ENCODE data around the gene TAB2.

DNA sequence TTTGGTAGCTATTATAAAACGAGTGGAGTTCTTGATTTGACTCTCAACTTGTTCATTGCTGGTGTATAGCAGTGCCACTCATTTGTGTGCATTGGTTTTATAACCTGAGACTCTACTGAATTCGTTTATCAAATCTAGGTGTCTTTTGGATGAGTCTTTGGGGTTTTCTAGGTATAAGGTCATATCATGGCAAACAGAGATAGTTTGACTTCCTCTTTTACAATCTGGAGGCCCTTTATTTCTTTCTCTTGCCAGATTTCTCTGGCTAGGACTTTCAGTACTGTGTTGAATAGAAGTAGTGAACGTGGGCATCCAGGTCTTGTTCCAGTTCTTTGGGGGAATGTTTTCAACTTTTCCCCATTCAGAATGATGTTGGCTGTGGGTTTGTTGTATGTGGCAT, 121.3 kb downstream of the TAB2 start:
- TF ChIP-seq, protein P1, sequence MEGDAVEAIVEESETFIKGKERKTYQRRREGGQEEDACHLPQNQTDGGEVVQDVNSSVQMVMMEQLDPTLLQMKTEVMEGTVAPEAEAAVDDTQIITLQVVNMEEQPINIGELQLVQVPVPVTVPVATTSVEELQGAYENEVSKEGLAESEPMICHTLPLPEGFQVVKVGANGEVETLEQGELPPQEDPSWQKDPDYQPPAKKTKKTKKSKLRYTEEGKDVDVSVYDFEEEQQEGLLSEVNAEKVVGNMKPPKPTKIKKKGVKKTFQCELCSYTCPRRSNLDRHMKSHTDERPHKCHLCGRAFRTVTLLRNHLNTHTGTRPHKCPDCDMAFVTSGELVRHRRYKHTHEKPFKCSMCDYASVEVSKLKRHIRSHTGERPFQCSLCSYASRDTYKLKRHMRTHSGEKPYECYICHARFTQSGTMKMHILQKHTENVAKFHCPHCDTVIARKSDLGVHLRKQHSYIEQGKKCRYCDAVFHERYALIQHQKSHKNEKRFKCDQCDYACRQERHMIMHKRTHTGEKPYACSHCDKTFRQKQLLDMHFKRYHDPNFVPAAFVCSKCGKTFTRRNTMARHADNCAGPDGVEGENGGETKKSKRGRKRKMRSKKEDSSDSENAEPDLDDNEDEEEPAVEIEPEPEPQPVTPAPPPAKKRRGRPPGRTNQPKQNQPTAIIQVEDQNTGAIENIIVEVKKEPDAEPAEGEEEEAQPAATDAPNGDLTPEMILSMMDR (conservative IDR thresholded peaks at IDR 0.05; ENCODE audit: low read depth, low read length): no peak
- TF ChIP-seq EZH2 (IDR thresholded peaks at IDR 0.05; ENCODE audit: borderline replicate concordance, low read depth, low read length, poor library complexity, severe bottlenecking): no peak

Measured in A673 (cell line).